Mesothelial cell of epicardium (in vitro differentiated cells): Measurements from ENCODE around the gene RAB6A. TPM values are rescaled to one million over a fixed set of nuclear protein-coding genes. Genes with fewer than 3 reads are reported as not detected.
"Not testable (repeated sequence)": the region's sequence is repeated elsewhere in the genome, so short reads cannot be mapped to it uniquely, and the experiment has no call there.

ENCODE experiments used
- DNase-seq, 2 experiments: peaks; one replicate each; pipeline ENCODE4 v3.0.0; 2021; ENCODE audit warnings: low spot score in 2 of 2; ENCODE audit not compliant: unreplicated experiment in 2 of 2
- H3K27ac Mint-ChIP-seq: 2 replicates; pipeline ENCODE4 v1.8.0; 2021; ENCODE audit warnings: mixed read lengths
- H3K27me3 Mint-ChIP-seq: 2 replicates; pipeline ENCODE4 v1.8.0; 2021; ENCODE audit warnings: low read depth, mixed read lengths
- H3K36me3 Mint-ChIP-seq: 2 replicates; pipeline ENCODE4 v1.8.0; 2021; ENCODE audit warnings: mixed read lengths
- H3K4me1 Mint-ChIP-seq: 2 replicates; pipeline ENCODE4 v1.8.0; 2021; ENCODE audit warnings: mixed read lengths
- H3K4me3 Mint-ChIP-seq: 2 replicates; pipeline ENCODE4 v1.8.0; 2021; ENCODE audit warnings: mild to moderate bottlenecking, moderate library complexity, mixed read lengths
- H3K9me3 Mint-ChIP-seq: 2 replicates; pipeline ENCODE4 v1.8.0; 2021; ENCODE audit warnings: mixed read lengths
- total RNA-seq: library from RNA; stranded (reverse); gene quantifications from 3 replicates; pipeline ENCODE4 v1.2.1, GENCODE V29; 2021
- TF ChIP-seq, protein P1 (sequence below): fragments of 200-600 bp; sonication (generic); IDR thresholded peaks from one replicate; pipeline ENCODE4 v1.5.0; 2021; ENCODE audit warnings: antibody characterized with exemption; ENCODE audit not compliant: unreplicated experiment

RAB6A gene
- total RNA-seq, 1 donor from 2014 or later, result 66.3 TPM

DNA sequence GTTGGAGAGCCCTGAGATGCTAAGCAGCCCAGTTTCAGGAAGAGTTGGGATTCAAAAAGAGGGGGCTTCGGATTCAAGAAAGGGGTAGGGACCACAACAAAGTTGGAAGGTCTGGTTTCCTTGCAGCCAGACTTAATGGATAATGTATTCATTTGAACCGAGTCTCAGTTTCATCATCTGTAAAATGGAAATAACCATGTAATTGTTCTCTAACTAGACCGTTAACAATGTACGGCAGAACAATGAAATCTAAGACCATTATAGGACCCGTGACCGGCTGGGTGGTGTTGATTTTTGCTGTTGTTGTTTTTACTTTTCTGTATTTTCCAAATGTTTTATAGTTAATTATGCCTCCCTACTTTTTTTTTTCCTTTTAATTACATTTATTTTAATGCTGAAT, 20.4 kb upstream of the RAB6A start:
- Mint-ChIP-seq H3K4me1 (peaks cover 4% of the 10 kb centered on the region), H3K36me3 (no peaks in the 10 kb centered on the region), H3K9me3 (no peaks in the 10 kb centered on the region), H3K4me3 (no peak overlapping the region), H3K27me3 (no peaks in the 10 kb centered on the region), H3K27ac (no peak overlapping the region)
- no peak for DNase-seq
- TF ChIP-seq, protein P1, sequence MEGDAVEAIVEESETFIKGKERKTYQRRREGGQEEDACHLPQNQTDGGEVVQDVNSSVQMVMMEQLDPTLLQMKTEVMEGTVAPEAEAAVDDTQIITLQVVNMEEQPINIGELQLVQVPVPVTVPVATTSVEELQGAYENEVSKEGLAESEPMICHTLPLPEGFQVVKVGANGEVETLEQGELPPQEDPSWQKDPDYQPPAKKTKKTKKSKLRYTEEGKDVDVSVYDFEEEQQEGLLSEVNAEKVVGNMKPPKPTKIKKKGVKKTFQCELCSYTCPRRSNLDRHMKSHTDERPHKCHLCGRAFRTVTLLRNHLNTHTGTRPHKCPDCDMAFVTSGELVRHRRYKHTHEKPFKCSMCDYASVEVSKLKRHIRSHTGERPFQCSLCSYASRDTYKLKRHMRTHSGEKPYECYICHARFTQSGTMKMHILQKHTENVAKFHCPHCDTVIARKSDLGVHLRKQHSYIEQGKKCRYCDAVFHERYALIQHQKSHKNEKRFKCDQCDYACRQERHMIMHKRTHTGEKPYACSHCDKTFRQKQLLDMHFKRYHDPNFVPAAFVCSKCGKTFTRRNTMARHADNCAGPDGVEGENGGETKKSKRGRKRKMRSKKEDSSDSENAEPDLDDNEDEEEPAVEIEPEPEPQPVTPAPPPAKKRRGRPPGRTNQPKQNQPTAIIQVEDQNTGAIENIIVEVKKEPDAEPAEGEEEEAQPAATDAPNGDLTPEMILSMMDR, result no peak

GRCh38 chr11:73779084-73779902, 18.4 kb upstream of the RAB6A start:
- DNase-seq, result peak; percentile 90 to 94
- TF ChIP-seq, protein P1, result no peak
- Mint-ChIP-seq H3K27me3 (no peaks in the 10 kb centered on the region), H3K36me3 (no peaks in the 10 kb centered on the region), H3K4me1 (peaks cover 4% of the 10 kb centered on the region), H3K9me3 (no peaks in the 10 kb centered on the region), H3K27ac (peak overlapping the region; percentile 100), H3K4me3 (peak overlapping the region; percentile 97)

DNA sequence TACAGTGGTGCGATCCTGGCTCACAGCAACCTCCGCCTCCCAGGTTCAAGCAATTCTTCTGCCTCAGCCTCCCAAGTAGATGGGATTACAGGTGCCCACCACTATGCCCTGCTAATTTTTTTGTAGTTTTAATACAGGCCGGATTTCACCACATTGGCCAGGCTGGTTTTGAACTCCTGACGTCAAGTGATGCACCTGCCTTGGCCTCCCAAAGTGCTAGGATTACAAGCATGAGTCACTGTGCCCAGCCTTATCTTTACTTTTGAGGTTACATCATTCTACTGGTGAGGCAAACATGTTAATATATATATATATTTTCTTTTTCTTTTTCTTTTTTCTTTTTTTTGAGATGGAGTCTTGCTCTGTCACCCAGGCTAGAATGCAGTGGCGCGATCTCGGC, 9.9 kb upstream of the RAB6A start:
- not testable (repeated sequence) for H3K9me3 Mint-ChIP-seq, H3K27me3 Mint-ChIP-seq, H3K27ac Mint-ChIP-seq, H3K36me3 Mint-ChIP-seq, H3K4me1 Mint-ChIP-seq, DNase-seq, H3K4me3 Mint-ChIP-seq

GRCh38 chr11:73766763-73767162, 5.9 kb upstream of the RAB6A start:
- H3K4me3 Mint-ChIP-seq, result no peak overlapping the region
- H3K27ac Mint-ChIP-seq, result no peak overlapping the region
- H3K9me3 Mint-ChIP-seq, result no peaks in the 10 kb centered on the region

GRCh38 chr11:73762732-73763131, 1.9 kb upstream of the RAB6A start:
- Mint-ChIP-seq H3K4me3 (no peak overlapping the region), H3K36me3 (no peaks in the 10 kb centered on the region), H3K4me1 (peaks cover 26% of the 10 kb centered on the region), H3K9me3 (no peaks in the 10 kb centered on the region), H3K27me3 (no peaks in the 10 kb centered on the region), H3K27ac (no peak overlapping the region)
- no peak for DNase-seq
- TF ChIP-seq, protein P1, result no peak

More at GRCh38 chr11:73766763-73767162, 5.9 kb upstream of the RAB6A start:
- Mint-ChIP-seq H3K27me3 (no peaks in the 10 kb centered on the region), H3K4me1 (peaks cover 5% of the 10 kb centered on the region), H3K36me3 (no peaks in the 10 kb centered on the region)
- TF ChIP-seq, protein P1, result no peak
- DNase-seq, result no peak

DNA sequence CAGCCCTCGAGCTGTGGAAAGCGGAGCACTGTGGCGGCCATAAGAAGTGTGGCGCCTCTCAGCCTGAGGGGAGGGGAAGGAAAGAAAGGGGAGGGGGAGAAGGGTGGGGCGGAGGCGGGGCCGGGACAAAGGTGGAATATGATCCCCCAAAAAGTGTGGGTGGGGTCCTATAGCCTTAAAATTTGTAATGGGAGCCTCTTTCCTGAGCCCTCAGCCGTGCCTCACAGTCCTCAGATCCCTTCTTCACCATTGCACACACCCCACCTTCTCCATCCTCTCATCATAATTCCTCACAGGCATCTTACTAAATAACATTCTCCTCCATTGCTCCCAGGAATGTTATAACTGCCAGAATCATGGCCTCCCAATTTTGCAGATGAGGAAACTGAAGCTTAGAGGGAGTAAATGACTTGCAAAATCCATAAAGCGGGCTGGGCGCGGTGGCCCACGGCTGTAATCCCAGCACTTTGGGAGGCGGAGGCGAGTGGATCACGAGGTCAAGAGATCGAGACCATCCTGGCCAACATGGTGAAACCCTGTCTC, 600 bp upstream of the RAB6A start:
- no peak for DNase-seq
- peak overlapping the region; percentile 98 for H3K27ac Mint-ChIP-seq
- no peaks in the 10 kb centered on the region for H3K27me3 Mint-ChIP-seq
- H3K4me3 Mint-ChIP-seq, result peak overlapping the region; percentile 97
- TF ChIP-seq, protein P1, result no peak
- no peaks in the 10 kb centered on the region for H3K36me3 Mint-ChIP-seq
- H3K9me3 Mint-ChIP-seq, result no peaks in the 10 kb centered on the region
- H3K4me1 Mint-ChIP-seq, result peaks cover 26% of the 10 kb centered on the region
